IMR-90 (cell line): Measurements from ENCODE around the gene DCTN2.

Experiments
- BHLHE40 ChIP-seq: fragments of 150-350 bp; IDR thresholded peaks from 2 replicates; pipeline ENCODE4 v1.6.1; 2016; ENCODE audit warnings: mild to moderate bottlenecking, low read depth, low read length
- CEBPB ChIP-seq: IDR thresholded peaks from 2 replicates; pipeline ENCODE4 v1.6.1; 2012; ENCODE audit warnings: low read depth, low read length, improper control_type of control experiment
- FOS ChIP-seq: fragments of 150-350 bp; IDR thresholded peaks from 2 replicates; pipeline ENCODE4 v1.6.1; 2016; ENCODE audit warnings: low read depth, low read length
- MXI1 ChIP-seq: IDR thresholded peaks from 2 replicates; pipeline ENCODE4 v1.6.1; 2012; ENCODE audit warnings: low read depth, mild to moderate bottlenecking, low read length, moderate library complexity, borderline replicate concordance
- POLR2A ChIP-seq: IDR thresholded peaks from 2 replicates; pipeline ENCODE4 v1.6.1; 2012; ENCODE audit warnings: mild to moderate bottlenecking, low read depth, low read length
- RCOR1 ChIP-seq: IDR thresholded peaks from 2 replicates; pipeline ENCODE4 v1.6.1; 2012; ENCODE audit warnings: mild to moderate bottlenecking, low read length, improper control_type of control experiment; ENCODE audit not compliant: insufficient replicate concordance
- RFX5 ChIP-seq: IDR thresholded peaks from 2 replicates; pipeline ENCODE4 v1.8.0; 2012; ENCODE audit warnings: low read depth, mild to moderate bottlenecking, low read length, moderate library complexity
- SMC3 ChIP-seq: fragments of 150-350 bp; IDR thresholded peaks from 2 replicates; pipeline ENCODE4 v1.6.1; 2016; ENCODE audit warnings: low read depth, mild to moderate bottlenecking, antibody characterized with exemption, low read length, moderate library complexity
- TF ChIP-seq, protein P1 (sequence below): conservative IDR thresholded peaks from 2 replicates; pipeline ENCODE4 v1.5.1; 2012; ENCODE audit warnings: mild to moderate bottlenecking, low read depth, low read length, improper control_type of control experiment

- TF ChIP-seq POLR2A (no peak), BHLHE40 (no peak), RCOR1 (no peak), SMC3 (no peak), FOS (no peak), CEBPB (no peak), RFX5 (no peak), MXI1 (no peak)
- TF ChIP-seq, protein P1, sequence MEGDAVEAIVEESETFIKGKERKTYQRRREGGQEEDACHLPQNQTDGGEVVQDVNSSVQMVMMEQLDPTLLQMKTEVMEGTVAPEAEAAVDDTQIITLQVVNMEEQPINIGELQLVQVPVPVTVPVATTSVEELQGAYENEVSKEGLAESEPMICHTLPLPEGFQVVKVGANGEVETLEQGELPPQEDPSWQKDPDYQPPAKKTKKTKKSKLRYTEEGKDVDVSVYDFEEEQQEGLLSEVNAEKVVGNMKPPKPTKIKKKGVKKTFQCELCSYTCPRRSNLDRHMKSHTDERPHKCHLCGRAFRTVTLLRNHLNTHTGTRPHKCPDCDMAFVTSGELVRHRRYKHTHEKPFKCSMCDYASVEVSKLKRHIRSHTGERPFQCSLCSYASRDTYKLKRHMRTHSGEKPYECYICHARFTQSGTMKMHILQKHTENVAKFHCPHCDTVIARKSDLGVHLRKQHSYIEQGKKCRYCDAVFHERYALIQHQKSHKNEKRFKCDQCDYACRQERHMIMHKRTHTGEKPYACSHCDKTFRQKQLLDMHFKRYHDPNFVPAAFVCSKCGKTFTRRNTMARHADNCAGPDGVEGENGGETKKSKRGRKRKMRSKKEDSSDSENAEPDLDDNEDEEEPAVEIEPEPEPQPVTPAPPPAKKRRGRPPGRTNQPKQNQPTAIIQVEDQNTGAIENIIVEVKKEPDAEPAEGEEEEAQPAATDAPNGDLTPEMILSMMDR = no peak
Observed at GRCh38 chr12:57541717-57542116, 5.3 kb downstream of the DCTN2 start.
